Measurements from ENCODE around the gene PER3.

Gene PER3

DNA sequence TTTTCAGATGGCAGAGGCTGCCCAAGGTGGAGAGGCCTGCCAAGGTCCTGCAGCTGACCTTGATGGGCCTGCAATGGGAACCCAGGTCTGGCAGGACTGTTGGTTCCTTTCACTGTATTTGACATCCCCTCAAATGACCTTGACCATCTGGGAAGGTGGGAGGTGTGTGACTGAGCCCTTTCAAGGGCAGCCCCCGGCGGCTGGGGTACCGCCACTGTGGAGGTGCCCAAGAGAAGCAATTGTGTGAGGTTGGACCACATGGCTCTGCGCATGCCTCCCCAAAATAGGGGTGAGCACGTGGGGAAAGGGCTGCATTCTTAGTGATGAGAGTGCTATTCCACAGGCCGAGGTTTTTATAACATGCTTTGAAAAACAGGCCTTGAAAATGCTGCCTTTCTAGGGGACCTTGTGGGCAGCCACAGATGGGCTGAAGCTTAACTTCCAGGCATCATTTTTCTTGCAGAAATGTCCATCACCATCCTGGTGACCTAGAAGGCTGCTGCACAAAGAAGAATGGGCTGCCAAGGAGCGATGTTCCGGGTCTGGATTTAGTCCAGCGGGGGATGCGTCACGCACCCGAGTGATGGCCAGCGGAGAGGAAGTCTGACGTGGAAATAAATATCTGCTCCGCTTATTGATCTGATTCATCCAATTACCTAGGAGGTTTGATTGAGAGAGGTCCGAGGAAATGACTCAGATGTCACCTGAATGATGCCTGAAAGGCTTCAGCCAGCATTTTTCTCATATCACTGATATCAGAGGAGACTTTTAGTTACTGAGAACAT lies 85.2 kb downstream of the PER3 start:
- no peak for DNase-seq

DNA sequence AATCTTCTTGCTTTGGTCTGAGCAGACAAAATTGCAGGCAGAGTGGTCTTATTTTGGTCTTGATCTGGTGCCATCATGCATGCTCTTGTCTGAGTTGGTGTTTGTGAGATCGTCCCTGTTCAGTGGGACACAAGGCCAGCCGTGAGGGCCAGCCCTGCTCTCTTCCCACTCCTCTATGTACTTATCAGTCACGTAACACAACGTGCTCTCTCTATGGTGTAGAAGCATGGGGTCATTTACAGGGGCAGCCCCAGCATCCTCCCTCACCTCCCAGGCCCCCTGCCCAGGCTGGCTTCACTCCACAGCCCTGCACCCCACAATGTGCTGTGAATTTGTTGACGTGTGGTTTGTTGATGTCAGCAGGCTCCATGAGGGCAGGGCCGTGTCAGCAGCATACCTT lies 87.0 kb downstream of the PER3 start:
- DNase-seq = no peak

DNA sequence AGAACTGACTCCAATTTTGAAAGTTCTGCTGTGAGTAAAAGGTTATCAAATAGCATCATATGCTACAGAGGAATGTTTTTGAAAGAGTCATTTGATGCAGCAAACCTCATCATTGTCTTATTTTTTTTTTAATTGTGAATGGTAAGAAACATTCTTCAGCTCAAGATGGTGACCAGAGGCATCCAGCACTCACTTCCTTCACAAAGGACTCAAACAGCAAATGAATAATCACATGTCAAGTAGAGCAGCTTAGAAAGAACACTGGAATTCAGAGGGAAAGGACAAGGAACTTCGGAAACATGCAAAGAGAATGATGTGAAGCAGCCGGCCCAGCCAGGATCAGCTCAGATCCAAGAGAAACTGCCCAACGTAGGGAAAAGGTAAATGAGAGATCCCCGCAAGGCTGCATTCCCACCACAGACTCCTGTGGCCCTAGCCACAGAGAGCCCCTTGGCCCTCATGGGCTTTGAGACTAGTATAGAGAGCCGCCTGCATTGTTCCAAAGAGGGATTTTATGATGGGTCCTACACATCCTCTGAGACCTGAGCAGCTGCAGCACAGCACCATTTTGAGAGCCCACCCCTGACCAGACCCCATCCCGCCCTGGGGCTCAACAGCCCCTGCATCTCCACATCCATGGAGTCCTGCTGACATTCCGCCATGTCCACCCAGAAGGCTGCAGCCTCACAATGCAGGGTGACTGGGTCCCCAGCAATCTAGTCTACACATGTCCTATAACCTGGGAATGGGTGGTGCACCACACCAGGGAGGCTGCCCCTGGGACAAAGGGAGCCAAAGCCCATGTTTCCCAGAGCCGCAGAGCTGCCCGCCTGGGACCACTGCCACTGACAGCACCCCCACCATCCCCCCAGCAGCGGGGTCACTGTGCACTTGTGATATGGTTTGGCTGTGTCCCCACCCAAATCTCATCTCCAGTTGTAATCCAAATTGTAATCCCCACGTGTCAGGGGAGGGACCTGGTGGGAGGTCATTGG lies 90.0 kb downstream of the PER3 start:
- DNase-seq = no peak

DNA sequence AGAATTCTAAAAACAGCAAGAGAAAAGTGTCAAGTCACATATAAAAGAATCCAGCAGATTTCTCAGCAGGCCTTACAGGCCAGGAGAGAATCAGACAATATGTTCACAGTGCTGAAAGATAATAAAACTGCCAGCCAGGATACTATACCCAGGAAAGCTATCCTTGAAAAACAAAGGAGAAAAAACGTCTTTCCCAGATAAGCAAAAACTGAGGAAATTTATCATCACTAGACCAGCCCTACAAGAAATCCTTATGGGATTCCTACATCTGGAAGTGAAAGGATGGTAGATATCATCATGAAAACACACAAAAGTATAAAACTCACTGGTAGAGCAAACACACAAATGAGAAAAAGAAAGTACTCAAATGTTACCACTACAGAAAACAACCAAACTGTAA lies 93.9 kb downstream of the PER3 start:
- DNase-seq = no peak

DNA sequence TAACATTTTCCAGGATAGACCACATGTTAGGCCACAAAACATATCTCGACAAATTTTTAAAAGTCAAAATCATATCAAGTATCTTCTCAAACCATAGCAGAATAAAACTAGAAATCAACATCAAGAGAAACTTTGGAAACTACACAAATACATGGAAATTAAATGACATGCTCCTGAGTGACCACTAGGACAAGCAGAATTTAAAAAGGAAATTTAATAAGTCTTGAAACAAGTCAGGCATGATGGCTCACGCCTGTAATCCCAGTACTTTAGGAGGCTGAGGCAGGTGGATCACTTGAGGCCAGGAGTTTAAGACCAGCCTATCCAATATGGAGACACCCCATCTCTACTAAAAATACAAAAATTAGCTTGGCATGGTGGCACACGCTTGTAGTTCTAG lies 95.1 kb downstream of the PER3 start:
- DNase-seq = no peak

DNA sequence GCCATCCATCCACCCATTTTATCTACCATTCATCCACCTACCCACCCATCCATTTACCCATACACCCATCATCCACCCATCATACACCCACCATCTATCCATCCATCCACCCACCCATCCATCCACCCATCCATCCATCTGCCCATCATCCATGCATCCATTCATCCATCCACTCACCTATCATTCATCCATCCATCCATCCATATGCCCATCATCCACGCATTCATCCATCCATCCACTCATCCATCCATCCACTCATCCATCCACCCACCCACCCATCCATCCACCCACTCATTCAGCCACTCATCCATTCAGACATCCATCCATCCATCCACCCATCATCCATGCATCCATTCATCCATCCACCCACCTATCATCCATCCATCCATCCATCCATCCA lies 100.7 kb downstream of the PER3 start:
- no peak for DNase-seq

DNA sequence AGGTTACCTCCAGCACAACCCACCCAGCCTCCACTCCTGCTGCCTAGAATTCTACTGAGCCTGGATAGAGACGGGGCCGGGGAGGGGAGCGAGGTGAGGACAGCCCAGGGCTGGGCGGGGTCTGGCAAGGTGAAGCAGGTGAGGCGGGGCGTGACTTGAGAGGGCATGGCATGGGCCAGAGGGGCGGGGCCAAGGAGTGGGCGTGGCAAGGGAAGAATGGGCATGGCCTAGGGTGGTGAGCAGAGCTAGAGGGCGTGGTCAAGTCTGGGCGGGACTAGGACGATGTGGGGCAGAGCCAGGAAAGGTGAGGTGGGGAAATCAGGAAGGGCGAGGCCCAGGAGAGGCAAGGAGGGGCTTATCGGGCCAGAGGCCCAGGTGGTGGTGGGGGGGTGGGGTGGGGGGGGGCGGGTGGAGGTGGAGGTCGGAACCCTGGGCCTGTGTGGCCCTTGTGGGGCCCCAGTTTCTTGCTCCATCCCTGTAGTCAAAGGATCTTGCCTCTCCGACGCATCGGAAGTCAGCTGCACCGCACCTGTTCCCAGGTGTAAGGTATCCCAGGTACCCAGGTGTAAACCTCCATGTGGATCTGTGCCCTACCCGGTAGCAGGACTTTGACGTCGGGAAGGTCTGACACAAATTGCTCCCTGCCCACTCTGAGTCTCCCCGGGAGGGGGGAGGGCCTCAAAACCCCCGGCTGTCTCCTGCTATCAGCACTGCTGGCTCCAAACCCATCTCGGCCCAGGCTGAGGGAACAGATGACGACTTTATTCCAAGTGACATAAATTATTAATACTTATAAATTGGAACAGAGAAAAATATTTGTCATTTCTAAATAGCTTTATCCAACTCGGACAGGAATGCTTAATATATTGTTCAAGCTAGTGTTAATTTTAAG lies 101.7 kb downstream of the PER3 start:
- DNase-seq = peak in 1 of 56 donors; percentile 2

DNA sequence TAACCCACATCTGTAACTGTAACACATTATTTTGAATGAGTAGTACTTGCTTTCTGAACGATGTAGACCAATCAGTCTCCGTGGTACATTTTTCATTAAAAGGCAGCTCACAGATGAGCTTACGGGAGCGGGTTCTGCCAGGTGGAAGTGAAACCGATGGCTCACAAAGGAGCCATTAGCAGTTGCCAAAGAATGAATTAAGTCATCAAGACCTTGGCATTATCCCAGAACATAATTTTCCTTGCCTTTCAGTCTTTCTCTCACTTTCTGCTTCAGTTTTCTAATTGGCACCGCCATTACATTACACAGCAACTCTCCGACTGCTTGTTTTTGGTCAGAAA lies 102.3 kb downstream of the PER3 start:
- peak in 8 of 56 donors; percentile 4 to 42 (median 20) for DNase-seq

DNA sequence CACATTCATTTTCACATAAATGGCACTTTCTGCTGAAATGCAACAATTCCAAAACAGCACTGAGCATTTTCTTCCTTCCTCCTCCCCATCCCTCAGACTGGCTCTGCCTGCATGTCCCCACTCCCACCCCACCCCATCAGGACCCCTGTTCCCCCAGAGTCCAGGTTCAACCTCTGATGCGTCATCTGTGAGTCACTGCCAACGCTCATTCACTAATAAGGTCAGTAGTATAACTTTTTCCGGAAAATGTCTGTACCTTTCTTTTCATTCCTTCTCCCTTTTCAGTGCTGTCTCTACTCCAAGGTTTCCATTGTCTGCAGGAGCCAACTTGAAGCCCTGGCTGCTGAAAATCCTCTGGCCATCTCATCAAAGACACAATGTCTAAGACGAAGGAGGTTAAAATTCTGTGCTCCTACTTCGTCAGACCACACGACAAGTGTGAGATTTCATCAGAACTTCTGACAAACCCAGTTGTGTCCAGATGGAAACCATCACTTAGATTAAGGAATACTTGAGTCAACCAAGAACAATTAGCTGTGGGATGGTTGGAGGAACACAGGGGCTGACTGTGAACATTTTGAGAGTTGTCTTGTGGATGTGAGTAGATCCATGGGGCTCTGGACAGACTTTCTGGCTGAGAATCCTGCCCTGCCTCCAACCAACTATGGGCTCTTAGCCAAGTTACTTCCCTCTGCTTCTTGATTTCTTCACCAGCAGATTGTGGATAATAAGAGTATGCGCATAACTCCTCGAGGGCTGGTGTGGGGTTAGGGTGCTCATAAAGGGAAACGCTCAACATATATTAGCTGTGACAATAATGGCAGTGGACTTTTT lies 104.4 kb downstream of the PER3 start:
- no peak for DNase-seq

DNA sequence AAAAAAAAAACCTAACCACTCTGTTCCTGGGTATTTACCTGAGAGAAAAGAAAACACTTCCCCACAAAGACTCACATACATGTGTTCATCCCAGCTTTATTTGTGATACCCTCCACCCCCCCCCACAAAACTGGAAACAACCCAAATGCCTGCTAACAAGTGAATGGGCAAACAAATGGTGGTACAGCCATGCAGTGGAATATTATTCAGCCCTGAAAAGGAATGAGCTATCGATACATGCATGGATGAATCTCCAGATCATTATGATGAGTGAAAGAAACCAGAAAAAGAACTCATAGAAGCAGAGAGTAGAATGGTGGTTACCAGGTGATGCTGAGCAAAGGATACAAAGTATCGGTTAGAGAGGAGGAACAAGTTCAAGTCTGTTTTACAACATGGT lies 106.8 kb downstream of the PER3 start:
- DNase-seq = no peak

DNA sequence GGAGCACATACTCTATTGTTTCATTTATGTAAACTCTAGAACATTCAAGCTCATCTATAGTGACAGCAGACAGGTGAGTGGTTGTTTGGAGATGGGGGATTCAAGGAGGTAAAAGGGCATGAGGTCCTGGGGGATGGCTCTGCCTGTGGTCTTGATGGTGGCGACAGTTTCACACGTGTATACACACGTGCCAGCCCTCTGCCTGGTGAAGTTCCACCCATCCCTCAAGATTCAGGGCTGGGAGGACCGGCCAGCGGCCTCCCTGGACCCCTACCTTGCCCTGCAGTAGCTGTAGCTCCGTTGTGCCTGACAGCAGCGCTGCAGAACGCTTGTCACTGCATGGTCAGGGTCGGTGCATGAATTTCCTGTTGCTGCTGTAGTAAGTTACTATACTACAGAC lies 107.7 kb downstream of the PER3 start:
- DNase-seq = no peak

DNA sequence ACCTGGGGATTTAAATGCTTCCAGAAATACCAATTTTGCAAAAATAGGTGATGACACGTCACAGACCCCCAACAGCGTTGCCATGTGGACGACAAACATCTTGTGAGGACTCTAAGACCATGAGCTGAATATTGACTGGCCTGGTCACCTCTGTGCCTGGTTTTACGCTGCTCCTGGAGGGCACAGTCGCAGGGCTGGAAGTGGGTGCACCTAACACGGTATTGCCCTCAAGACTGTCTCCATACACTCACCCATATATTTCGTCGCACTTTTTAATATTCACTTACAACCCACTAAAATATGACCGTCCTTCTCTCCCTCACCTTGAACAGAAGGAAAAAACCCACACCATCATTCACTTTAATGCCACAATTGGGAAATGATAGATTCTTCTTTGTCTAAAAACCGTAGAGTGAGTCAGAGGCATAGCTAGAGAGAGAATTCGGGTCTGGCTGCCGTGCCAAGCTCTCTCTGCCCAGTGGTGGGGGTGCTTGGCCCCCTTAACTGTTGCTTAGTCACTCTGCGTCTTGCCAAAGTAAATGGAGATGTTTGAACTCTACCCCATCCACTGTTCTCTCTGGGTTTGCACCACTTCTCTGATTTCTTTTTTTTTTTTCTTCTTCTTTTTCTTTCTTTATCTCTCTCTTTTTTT lies 109.6 kb downstream of the PER3 start:
- DNase-seq = peak in 1 of 56 donors; percentile 18

Data from amygdala (tissue), 56 donors.